Muscle layer of colon (tissue), 2 donors: ENCODE measurements around the gene ITGA2.

Experiments used
- H3K27ac ChIP-seq: one replicate; pipeline ENCODE4 v1.7.0; 2013; ENCODE audit warnings: low read depth, mild to moderate bottlenecking, low read length, moderate library complexity
- H3K27me3 ChIP-seq, 2 donors: one replicate each; pipeline ENCODE4 v1.7.0; 2013; ENCODE audit warnings: low read length in 2 of 2, mild to moderate bottlenecking in 2 of 2; ENCODE audit not compliant: insufficient read depth in 2 of 2, control insufficient read depth in 1 of 2
- H3K36me3 ChIP-seq: one replicate; pipeline ENCODE4 v1.7.0; 2013; ENCODE audit warnings: mild to moderate bottlenecking, low read length; ENCODE audit not compliant: insufficient read depth
- H3K4me1 ChIP-seq: one replicate; pipeline ENCODE4 v1.7.0; 2013; ENCODE audit warnings: mild to moderate bottlenecking, low read length; ENCODE audit not compliant: insufficient read depth
- H3K4me3 ChIP-seq, 2 donors: one replicate each; pipeline ENCODE4 v1.7.0; 2013; ENCODE audit warnings: low read length in 2 of 2, low read depth in 1 of 2, mild to moderate bottlenecking in 1 of 2, moderate library complexity in 1 of 2
- H3K9ac ChIP-seq: one replicate; pipeline ENCODE4 v1.7.0; 2013; ENCODE audit warnings: low read length
- H3K9me3 ChIP-seq: one replicate; pipeline ENCODE4 v1.7.0; 2013; ENCODE audit warnings: mild to moderate bottlenecking, low read length
- donor health status: abdominal sarcoma.
- donor health status: Adenocarcinoma of cecum.

Gene ITGA2

DNA sequence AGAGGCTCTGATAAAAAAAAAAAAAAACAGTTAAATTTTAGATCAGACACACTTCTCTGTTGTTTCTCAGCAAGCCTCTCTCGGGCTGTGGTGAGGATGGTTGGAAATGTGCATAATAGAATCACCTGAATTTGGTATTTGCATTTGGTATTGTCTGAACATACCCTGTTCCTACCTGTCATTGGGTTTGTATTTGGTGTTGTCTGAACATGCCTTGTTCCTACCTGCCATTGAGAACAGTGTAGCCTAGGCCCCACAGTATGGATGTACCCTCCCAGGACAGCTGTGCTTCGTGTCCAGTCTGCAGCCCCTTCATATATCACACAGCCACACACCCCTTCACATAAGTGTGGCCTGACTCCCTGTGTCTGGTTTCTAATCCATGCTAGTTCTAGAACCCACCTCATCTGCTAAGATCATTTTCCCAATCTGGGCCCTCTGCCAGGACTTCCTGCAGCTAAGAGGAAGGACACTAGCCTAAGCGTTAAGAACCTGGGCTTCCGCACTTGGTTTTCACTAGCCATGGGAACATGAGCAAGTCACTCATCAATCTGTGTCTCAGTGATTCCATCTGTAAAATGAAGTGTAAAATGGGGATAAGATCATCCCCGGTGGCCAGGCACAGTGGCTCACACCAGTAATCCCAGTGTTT is 49.2 kb downstream of the ITGA2 start:
- Histone ChIP-seq H3K9me3 (no peaks in the 10 kb centered on the region), H3K27ac (no peak overlapping the region)

DNA sequence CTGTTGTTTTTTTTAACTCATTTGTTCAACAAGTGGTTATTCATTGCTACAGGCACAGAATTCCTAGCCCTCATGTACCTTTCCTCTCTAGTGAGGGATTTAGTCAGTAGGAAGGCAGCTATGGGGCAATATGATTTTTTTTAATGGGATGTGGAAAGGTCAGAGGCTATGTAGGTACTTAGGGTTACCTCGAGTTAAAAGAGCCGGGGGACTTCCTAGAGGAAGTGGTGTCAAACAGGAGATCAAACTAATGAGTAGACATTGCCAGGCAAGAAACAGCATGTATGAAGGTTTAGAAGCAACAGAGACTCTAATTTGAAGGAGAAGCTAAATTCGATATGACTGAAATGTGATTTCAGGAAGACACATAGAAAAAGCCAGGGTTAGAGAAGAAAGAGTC is 50.7 kb downstream of the ITGA2 start:
- H3K9me3 ChIP-seq = no peaks in the 10 kb centered on the region
- H3K9ac ChIP-seq = no peak overlapping the region
- H3K4me1 ChIP-seq = peaks cover 8% of the 10 kb centered on the region
- no peak overlapping the region for H3K4me3 ChIP-seq
- no peaks in the 10 kb centered on the region for H3K27me3 ChIP-seq
- H3K27ac ChIP-seq = no peak overlapping the region
- no peaks in the 10 kb centered on the region for H3K36me3 ChIP-seq

More for the DNA sequence above, 49.2 kb downstream of the ITGA2 start:
- H3K4me1 ChIP-seq = peaks cover 8% of the 10 kb centered on the region
- H3K4me3 ChIP-seq = no peak overlapping the region
- no peak overlapping the region for H3K9ac ChIP-seq
- H3K27me3 ChIP-seq = no peaks in the 10 kb centered on the region
- no peaks in the 10 kb centered on the region for H3K36me3 ChIP-seq

DNA sequence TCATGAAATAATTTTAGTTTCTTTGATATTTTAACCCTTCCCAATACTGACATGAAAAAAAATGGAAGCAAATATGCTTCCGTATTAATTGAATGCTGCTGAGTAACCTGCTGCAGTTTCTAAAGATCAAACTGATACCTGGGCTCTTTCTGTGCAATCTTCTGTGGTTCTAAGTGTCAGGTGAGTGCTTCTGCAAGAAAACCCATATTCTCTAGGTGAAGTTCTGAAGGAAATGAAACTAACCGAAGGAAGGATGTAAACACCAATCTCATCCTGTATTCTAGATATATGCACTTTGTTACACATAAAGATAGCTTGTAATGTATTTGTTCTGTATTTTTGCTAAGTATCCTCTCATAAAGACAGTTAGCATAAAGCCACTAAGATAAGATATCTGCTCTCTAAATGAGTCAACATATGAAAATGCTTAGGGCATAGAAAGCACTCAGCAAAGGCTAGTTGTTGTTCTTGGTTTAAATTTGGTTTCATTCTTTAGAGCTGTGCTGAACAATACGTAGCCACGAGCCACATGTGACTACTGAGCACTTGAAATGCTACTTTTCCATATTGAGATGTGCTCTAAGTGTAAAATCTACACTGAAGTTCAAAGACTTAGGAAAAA is 52.0 kb downstream of the ITGA2 start:
- no peaks in the 10 kb centered on the region for H3K36me3 ChIP-seq
- no peak overlapping the region for H3K27ac ChIP-seq
- no peaks in the 10 kb centered on the region for H3K27me3 ChIP-seq
- H3K4me1 ChIP-seq = peaks cover 8% of the 10 kb centered on the region
- H3K9me3 ChIP-seq = no peaks in the 10 kb centered on the region
- no peak overlapping the region for H3K4me3 ChIP-seq
- no peak overlapping the region for H3K9ac ChIP-seq

DNA sequence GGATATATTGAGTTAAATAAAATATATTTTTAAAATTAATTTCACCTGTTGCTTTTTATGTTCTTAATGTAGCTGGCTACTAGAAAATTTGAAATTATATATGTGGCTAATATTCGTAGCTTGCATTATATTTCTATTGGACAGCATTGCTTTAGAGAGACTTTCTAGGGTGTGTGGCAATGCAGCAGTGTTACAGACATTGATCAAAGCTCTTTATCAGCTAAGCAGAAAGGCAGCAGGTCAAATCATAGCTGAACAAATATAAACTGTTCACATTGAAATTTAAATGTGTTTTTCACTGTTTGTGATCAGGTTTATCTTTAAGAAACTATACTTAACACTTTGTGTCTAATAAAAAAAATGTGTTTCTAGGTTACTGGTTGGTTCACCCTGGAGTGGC is 52.6 kb downstream of the ITGA2 start:
- no peak overlapping the region for H3K4me3 ChIP-seq
- H3K27me3 ChIP-seq = no peaks in the 10 kb centered on the region
- no peak overlapping the region for H3K27ac ChIP-seq
- H3K36me3 ChIP-seq = no peaks in the 10 kb centered on the region
- no peaks in the 10 kb centered on the region for H3K9me3 ChIP-seq
- H3K4me1 ChIP-seq = peaks cover 8% of the 10 kb centered on the region
- no peak overlapping the region for H3K9ac ChIP-seq

DNA sequence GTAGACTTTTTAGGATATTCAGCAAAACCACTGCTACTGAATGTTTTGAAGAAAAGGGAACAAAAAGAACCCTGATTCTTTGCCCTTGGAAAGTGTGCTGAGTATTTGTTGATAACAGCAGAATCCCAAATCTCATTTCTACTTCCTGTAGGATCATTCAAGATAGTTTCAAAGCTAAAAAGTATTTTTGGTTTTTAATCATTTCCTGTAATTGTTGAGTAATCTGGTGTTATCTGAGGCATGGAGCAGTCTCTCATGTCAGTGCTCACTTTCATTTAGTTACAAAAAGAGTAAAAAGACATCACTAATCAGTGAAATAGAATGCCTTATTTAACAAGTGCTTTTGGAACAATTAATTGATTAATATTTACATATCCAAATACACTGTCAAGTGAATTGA is 56.1 kb downstream of the ITGA2 start:
- Histone ChIP-seq H3K27ac (no peak overlapping the region), H3K36me3 (no peaks in the 10 kb centered on the region), H3K27me3 (no peaks in the 10 kb centered on the region), H3K9ac (no peak overlapping the region), H3K4me1 (no peaks in the 10 kb centered on the region), H3K9me3 (no peaks in the 10 kb centered on the region), H3K4me3 (no peak overlapping the region)

DNA sequence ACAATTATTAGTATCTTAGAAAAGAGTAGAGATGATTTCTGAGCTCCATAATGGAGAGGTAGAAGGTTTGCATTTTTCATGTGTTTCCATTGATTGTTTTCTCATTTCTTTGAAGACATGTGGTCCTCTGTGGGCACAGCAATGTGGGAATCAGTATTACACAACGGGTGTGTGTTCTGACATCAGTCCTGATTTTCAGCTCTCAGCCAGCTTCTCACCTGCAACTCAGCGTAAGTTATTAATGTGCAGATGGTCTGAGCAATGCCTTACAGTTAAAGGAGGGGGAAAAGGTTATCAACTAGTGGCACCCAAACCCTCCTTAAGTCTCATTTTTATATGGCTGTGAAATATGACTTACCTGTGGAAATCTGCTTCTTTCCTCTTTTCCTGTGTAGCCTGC is 59.1 kb downstream of the ITGA2 start:
- Histone ChIP-seq H3K36me3 (no peaks in the 10 kb centered on the region), H3K27ac (no peak overlapping the region), H3K4me3 (no peak overlapping the region), H3K9me3 (no peaks in the 10 kb centered on the region), H3K4me1 (no peaks in the 10 kb centered on the region), H3K9ac (no peak overlapping the region), H3K27me3 (no peaks in the 10 kb centered on the region)

DNA sequence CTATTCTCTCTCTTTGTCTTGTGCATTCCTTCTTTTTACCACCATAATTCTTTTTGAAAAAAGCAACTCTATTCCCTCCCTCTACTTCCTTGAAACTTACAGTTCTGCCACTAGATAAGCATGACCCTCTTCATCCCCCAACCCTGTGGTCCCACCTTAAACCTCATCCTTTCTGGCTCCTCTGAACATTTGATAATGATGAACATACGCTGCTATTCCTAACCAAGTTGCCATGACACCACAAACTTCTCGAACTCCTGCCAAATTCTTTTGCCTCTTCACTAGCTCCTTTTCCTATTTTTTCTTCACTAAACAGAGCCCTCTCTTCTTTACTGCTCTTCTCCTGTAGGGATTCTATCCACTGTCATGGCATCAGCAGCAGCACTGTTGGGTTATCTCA is 63.3 kb downstream of the ITGA2 start:
- Histone ChIP-seq H3K27ac (no peak overlapping the region), H3K36me3 (no peaks in the 10 kb centered on the region), H3K4me3 (no peak overlapping the region), H3K4me1 (no peaks in the 10 kb centered on the region), H3K27me3 (no peaks in the 10 kb centered on the region), H3K9ac (no peak overlapping the region), H3K9me3 (no peaks in the 10 kb centered on the region)

DNA sequence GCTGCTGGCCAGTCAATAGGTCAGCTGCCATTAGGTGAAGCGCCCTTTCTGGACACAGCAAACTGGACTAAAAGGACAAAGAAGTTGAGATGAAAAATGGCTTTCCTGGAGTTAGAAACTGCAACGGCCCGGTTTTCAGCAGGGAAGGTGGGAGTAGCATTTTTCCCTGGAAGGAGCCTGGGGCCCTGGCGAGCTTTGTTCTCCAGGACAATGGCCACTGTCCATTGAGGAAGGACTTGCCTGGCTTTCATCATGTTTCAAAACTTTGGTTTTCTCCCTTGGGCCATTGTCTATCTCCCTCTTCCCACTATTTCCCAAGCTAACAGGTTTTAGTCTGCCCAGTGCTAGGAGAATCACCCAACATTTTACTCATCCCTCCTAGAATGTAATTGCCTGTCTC is 64.2 kb downstream of the ITGA2 start:
- no peaks in the 10 kb centered on the region for H3K9me3 ChIP-seq
- H3K27ac ChIP-seq = no peak overlapping the region
- no peaks in the 10 kb centered on the region for H3K4me1 ChIP-seq
- H3K27me3 ChIP-seq = no peaks in the 10 kb centered on the region
- H3K9ac ChIP-seq = no peak overlapping the region
- no peaks in the 10 kb centered on the region for H3K36me3 ChIP-seq
- H3K4me3 ChIP-seq = no peak overlapping the region

DNA sequence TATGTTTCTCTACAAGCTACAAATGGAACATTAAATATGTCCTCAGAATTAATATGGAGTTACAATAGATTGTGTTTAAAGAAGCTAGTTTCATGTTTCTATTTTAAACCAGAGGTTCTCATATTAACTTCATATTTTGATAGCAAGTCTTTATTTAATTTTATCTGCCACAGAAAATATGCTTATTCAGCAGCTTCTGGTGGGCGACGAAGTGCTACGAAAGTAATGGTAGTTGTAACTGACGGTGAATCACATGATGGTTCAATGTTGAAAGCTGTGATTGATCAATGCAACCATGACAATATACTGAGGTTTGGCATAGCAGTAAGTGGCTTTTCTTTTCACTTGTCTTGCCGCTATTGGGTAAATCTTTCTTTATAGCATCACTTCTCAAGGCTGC is 66.2 kb downstream of the ITGA2 start:
- no peak overlapping the region for H3K4me3 ChIP-seq
- no peaks in the 10 kb centered on the region for H3K4me1 ChIP-seq
- no peak overlapping the region for H3K9ac ChIP-seq
- H3K9me3 ChIP-seq = no peaks in the 10 kb centered on the region
- no peaks in the 10 kb centered on the region for H3K27me3 ChIP-seq
- no peaks in the 10 kb centered on the region for H3K36me3 ChIP-seq
- no peak overlapping the region for H3K27ac ChIP-seq

DNA sequence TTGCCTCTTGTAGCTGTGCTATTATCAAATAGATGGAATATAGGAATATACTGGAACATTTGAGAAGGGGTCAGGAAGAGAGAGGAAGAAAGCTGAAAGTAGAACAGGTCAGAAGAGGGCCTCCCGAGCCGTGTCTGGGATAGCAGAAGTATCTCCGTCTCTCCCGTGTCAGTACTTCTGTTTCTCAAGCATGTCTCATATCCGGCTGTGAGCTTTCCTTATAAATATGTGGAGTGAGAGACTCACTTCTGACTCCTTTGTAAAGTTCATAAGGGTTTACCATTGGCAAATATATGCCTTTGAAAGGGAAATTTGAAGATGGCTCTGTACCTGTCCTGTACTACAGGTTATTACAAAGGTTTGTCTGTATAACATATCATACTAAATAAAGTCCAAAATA is 70.1 kb downstream of the ITGA2 start:
- no peaks in the 10 kb centered on the region for H3K36me3 ChIP-seq
- no peak overlapping the region for H3K9ac ChIP-seq
- H3K9me3 ChIP-seq = no peaks in the 10 kb centered on the region
- H3K4me3 ChIP-seq = no peak overlapping the region
- H3K27me3 ChIP-seq = no peaks in the 10 kb centered on the region
- H3K4me1 ChIP-seq = no peaks in the 10 kb centered on the region
- no peak overlapping the region for H3K27ac ChIP-seq

DNA sequence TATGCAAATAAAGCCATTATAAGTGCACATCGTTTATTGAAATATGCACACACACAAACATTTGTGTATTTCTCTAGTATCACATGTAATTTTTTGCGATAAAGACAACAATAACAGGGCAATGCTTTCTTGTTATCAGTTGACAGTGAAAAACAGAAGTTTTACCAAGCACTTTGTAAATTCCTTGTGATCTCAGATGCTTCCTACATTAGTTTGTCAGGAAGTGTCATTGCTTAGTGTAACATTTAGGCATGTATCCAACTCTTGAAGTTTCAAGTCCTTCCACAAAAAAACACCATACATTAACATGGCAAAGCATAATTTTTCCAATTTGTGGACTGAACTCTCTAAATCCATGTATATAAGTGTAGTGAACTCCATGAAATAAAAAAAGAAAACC is 74.0 kb downstream of the ITGA2 start:
- no peaks in the 10 kb centered on the region for H3K9me3 ChIP-seq
- H3K4me3 ChIP-seq = no peak overlapping the region
- H3K36me3 ChIP-seq = no peaks in the 10 kb centered on the region
- no peak overlapping the region for H3K27ac ChIP-seq
- no peak overlapping the region for H3K9ac ChIP-seq
- H3K4me1 ChIP-seq = no peaks in the 10 kb centered on the region
- H3K27me3 ChIP-seq = no peaks in the 10 kb centered on the region

DNA sequence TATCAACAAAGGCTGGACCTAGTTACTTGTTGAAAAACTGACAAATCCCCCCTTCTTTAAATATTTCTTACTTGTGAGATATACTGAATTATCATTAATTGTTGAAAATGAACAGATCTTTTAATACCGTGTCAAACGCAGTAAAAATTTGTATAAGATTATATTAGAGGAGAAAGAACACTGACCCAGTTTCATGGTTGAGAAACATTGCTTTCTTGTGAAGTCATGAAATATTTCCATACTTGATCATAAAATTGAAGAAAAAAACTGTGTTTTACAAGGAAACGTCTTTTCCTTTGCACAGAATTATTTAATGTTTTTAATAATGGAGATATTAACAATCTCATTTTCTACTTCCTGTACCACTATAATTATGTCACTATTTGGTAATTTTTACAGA is 74.6 kb downstream of the ITGA2 start:
- Histone ChIP-seq H3K36me3 (no peaks in the 10 kb centered on the region), H3K4me1 (no peaks in the 10 kb centered on the region), H3K9me3 (no peaks in the 10 kb centered on the region), H3K27me3 (no peaks in the 10 kb centered on the region), H3K27ac (no peak overlapping the region), H3K9ac (no peak overlapping the region), H3K4me3 (no peak overlapping the region)
